Progenitor cell of endocrine pancreas (in vitro differentiated cells): ENCODE results near the gene CYP39A1. TPM values are rescaled to one million over a fixed set of nuclear protein-coding genes. Genes with fewer than 3 reads are reported as not detected.

Experiments used
- total RNA-seq: library from RNA; stranded (reverse); gene quantifications from 2 replicates; pipeline ENCODE4 v1.2.1, GENCODE V29; 2021

CYP39A1 gene
- total RNA-seq, 1 donor from 2014 or later = 10.3 TPM

Other genes with a start within 250 kb of the CYP39A1 start
- 23.3 and 27.4 TPM in 2 replicates for gene RCAN2, start 161.4 kb downstream of the CYP39A1 start, total RNA-seq
- 31.9 TPM in 2 replicates for gene SLC25A27, start 157 bp upstream of the CYP39A1 start, total RNA-seq
- 0.17 and 0.93 TPM in 2 replicates for gene TDRD6, start 35.1 kb upstream of the CYP39A1 start, total RNA-seq
- gene PLA2G7, start 82.6 kb upstream of the CYP39A1 start, total RNA-seq = 0.29 and 0.93 TPM in 2 replicates
- gene ANKRD66, start 94.1 kb upstream of the CYP39A1 start, total RNA-seq = not detected in 2 replicates
- gene MEP1A, start 140.6 kb upstream of the CYP39A1 start, total RNA-seq = 2.6 and 4.1 TPM in 2 replicates